ENCODE measurements around the gene CCNE1.

Gene CCNE1

DNA sequence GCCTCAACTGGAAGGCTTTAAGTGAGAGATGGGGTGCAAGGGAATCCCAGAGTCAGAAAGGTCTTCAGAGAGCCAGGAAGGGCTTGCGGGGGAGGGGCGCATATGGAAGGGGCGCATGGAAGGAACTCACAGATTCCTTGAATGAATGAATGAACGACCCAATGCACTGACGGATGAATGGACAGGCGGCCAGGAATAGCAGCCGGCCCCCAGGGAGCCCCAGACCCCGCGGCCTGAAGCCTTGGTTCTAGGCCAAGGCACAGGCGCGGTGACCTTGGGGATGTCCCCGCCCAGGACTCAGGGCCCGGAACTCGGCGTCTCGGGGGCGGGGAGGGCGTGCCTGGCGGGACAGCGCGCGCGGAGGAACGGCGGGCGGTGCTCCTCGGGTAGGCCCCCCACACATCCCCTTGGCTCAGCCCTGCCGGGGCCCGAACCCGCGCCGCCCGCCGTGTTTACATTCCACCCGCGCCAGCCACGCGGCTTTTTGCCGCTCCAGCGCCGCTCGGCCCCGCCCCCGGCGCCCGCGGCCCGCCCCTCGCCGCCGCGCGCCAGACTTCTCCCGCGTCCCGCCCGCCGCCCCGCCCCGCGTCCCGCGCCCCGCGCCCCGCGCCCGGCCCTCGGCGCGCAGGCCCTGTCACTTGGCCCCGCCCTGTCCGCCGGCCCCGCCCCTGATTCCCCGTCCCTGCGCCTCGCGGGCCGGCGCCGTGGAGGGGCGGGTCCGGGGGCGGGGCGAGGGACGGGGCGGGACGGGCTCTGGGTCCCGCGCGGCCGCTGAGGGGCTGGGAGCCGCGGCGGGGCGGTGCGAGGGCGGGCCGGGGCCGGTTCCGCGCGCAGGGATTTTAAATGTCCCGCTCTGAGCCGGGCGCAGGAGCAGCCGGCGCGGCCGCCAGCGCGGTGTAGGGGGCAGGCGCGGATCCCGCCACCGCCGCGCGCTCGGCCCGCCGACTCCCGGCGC, at the start of gene CCNE1:
Gene CCNE1 (plus strand): TSS at position 867 of the 955 bp plus-strand sequence. CDS start 565 bp downstream, outside the sequence.
- DNase-seq (ENCODE audit: low read depth) = peak; percentile 84

GRCh38 chr19:29763196-29763595, 48.6 kb upstream of the CCNE1 start:
- no peak for DNase-seq (ENCODE audit: low read depth)

- DNase-seq (ENCODE audit: low read depth) = no peak
Measured at GRCh38 chr19:29764361-29764760, 47.4 kb upstream of the CCNE1 start.

GRCh38 chr19:29766100-29766499, 45.7 kb upstream of the CCNE1 start:
- no peak for DNase-seq (ENCODE audit: low read depth)

- DNase-seq (ENCODE audit: low read depth) = no peak
Measured at GRCh38 chr19:29767039-29767735, 44.6 kb upstream of the CCNE1 start.

DNA sequence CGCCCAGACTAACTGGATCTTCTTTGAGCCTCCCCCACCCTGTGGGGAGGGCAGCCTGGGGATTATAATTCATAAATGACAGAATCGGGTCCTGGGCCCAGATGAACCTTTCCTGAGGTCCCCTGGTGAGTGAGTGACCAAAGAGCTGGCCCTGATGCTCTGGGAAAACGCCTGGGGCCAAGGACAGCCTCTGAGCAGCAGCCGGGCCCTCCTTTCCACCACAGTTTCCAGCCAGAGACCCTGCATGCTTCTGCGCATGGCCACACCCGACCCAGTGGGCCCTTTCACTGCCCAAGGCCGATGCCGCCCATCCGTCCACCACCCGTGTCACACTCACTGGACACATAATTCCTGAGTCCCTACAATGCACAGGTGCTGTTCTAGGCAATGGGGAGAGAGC, 43.6 kb upstream of the CCNE1 start:
- DNase-seq (ENCODE audit: low read depth) = no peak

- no peak for DNase-seq (ENCODE audit: low read depth)
Measured at GRCh38 chr19:29769997-29770396, 41.8 kb upstream of the CCNE1 start.

GRCh38 chr19:29770648-29771047, 41.1 kb upstream of the CCNE1 start:
- no peak for DNase-seq (ENCODE audit: low read depth)

GRCh38 chr19:29771708-29772414, 39.9 kb upstream of the CCNE1 start:
- DNase-seq (ENCODE audit: low read depth) = peak; percentile 66

DNA sequence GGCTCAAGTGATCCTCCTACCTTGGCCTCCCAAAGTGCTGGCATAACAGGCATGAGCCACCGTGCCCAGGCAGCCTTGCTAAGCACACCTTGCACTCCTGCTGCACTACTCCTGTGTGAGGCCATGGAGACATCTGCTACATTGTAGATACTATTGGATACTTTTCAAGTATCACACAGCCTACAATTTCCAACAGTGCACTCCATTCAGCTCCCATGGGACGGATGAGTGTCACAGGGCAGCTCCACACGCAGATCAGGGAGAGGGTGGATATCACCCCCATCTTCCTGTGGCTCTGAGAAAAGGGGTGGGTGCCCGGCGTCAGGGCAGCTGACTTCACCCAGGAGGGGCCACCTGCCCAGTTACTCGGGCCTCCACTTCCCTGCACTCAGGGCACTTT, 39.1 kb upstream of the CCNE1 start:
- no peak for DNase-seq (ENCODE audit: low read depth)

GRCh38 chr19:29773141-29773540, 38.6 kb upstream of the CCNE1 start:
- DNase-seq (ENCODE audit: low read depth) = no peak

DNA sequence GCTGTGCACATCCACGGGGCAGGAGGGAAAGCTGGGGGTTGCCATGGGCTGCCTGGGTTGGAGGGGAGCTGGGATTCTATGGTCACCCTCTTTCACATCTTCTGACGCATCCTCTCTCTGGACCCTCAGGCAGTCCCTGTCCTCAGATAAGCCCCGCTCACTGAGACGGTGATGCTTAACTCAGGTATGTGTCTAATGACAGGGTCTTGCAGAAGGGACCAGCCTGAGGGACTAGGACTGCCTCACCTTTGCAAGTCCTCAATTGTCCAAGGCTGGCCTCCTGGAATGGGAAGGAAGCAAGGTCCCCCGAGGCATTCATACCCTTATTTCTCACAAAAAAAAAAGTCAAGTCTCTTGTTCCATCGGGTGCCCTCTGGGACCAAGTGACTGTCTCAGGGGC, 37.7 kb upstream of the CCNE1 start:
- DNase-seq (ENCODE audit: low read depth) = no peak

DNA sequence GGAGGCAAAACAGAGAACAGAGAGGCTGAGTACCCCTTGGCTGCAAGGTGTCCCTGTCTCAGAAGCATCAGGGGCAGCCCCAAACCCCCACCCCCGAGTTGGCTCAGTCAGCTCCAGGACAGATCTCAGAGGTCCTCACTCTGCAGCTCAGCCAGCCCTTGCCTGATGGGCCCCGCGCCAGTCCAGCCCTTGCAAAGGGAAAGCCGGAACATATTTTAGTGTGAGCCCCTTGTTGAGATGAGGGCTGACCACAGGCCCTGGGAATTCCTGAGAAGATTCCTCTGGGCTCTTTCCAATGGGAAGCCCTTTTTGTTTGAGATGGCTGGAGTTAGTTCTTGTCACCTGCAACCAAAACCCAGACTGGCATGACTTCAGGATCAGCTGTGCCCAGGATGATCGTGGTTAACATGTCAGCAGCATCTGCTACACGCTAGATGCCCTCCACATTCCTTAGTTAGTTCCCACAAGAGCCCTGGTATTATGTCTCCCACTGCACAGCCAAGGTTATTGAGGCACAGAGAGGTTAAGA, 33.9 kb upstream of the CCNE1 start:
- no peak for DNase-seq (ENCODE audit: low read depth)

- DNase-seq (ENCODE audit: low read depth) = no peak
Measured at GRCh38 chr19:29779921-29780320, 31.9 kb upstream of the CCNE1 start.

DNA sequence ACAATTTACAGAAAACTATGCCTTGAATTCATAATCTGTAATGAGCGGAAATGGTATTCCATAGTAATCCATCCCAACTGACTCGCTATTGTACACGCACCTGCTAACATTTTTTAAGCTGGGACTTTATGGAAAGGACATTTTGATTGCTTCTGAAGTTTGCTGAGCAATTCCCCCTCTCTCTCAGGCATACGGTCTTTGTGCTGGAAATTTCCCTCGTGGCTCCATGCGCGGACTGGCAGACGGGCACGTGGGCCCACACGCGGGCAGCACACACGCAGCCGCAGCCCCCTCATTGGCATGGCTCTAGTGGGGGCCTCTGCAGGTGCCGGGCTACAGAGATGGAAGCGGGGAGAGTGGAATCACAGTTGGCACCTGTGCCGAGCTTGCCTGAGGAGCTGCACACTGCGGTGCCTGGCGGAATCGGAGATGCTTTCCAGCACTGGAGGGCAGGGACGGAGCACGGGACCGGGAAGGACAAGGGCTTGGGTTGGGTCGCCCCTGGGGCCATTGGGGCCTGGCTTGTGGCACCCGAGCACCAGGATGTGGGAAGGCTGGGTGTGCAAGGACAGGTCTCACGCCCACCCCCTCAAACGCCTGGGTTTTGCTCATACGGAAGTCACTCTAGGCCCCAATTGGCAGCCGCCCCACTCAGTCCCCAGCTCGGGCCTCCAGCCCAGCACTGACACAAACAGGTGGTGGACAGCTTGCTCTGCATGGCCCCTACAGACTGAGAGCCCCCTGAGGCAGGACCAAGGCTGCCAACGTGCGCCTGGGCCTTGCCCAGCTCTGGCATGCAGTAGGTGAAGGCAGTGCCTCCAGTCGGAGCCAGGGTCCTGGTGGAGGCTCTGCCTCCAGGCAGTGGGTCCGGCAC, 30.2 kb upstream of the CCNE1 start:
- DNase-seq (ENCODE audit: low read depth) = no peak

DNA sequence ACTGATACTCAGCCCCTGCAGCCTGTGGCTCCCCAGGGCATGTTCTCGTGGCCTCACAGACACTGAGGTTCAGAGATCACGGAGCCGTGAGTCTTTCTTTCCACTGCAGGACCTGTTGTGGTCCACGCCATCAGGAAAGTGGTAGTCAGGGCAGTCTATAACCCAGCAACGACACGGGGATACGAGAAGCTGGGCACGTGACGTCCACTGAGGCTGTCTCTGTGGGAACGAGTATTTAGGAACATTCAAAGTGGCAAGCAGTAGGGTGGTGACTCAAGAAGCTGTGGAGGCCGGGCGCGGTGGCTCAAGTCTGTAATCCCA, 29.6 kb upstream of the CCNE1 start:
- DNase-seq (ENCODE audit: low read depth) = no peak

DNA sequence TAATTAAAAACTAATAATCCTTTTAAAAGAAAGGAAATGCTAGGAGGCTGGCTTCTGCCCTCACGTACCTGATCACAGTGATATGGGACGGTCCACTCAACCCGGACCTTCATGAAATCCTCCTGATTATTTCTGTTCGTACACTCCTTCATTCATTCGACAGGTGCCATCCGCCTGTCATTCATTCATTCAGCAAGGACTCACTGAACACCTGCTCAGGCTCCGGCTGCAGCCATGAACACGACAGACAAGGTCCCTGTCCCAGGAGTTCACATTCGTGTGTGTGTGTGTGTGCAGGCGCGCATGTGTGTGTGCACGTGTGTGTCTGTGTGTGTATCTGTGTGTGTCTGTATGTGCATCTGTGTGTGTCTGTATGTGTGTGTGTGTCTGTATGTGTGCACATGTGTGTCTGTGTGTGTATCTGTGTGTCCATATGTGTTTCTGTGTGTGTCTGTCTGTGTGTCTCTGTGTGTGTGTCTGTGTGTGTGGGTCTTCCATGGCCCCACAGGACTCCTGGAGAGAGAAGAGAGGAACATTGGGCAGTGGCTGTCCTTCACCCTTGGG, 28.1 kb upstream of the CCNE1 start:
- no peak for DNase-seq (ENCODE audit: low read depth)

GRCh38 chr19:29784598-29785223, 27.1 kb upstream of the CCNE1 start:
- no peak for DNase-seq (ENCODE audit: low read depth)

DNA sequence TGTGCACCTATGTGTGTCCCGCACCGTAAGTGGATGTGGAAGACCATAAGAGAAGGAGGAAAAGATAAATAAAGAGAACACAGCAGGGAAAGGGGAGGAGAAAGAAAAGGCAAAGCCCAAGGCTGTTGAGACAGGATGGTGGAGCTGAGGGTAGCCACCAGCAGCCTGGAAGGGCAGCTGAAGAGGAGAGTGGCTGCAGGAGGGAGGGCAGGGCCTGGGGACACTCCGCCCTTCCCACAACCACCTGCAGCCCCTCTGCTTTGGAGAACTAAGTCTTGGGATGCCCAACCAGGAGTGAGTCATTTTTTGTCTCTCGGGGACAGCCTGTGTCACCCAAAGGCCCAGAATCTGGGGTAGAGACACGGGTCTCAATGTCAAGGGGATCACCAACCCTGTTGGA, 26.4 kb upstream of the CCNE1 start:
- DNase-seq (ENCODE audit: low read depth) = no peak

GRCh38 chr19:29785955-29786589, 25.7 kb upstream of the CCNE1 start:
- DNase-seq (ENCODE audit: low read depth) = peak; percentile 11

Data from ELR (cell line).